Measurements from ENCODE around the gene LCOR.

Gene LCOR

DNA sequence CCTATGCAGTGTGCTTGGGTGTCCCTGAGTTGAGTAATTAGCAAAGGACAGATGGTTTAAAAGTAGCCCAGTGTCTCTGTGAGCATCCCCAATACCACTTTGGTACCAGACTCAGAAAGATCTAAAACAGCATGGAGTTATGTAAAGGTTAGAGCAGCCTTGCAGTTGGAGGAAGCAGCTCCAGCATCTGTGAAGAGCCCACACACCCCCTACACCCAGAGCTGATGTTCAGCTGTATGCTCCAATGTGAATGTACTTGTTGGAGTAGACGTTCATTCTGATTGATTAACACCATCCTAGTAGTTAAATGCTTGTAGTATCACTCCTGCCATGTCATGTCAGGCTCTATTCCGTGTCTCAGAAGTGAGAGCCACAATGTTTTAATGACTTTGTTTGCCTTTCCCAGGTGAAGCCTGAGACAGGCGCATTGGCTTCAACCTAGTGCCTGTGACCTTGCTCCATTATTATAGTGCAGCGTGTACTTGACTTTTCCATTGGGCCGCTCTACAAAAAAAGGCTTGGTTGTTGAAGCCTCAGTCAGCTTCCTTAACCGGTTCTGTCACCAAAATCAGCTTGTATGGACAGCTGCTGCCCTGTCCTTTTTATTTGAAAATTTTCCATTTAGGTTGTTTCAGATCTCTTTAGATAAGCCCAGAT lies 154.2 kb downstream of the LCOR start:
- no peaks in the 10 kb centered on the region for H3K27me3 ChIP-seq (ENCODE audit: insufficient read depth, low read depth)
- TF ChIP-seq CTCF (conservative IDR thresholded peaks at IDR 0.05; ENCODE audit: low read depth, low read length), result no peak
- H3K4me2 ChIP-seq, result no peak overlapping the region
- H2AFZ ChIP-seq (ENCODE audit: low read depth), result no peak overlapping the region
- H3K4me3 ChIP-seq (IDR thresholded peaks at IDR 0.05; ENCODE audit: insufficient read depth, low read depth, low read length), result no peak overlapping the region
- H3K27ac ChIP-seq, result no peak overlapping the region
- H3K4me1 ChIP-seq (ENCODE audit: low read depth, poor library complexity, severe bottlenecking), result peaks cover 5% of the 10 kb centered on the region
- no peaks in the 10 kb centered on the region for H3K36me3 ChIP-seq (ENCODE audit: insufficient read depth)
- no peak overlapping the region for H3K9ac ChIP-seq
- no peaks in the 10 kb centered on the region for H4K20me1 ChIP-seq (ENCODE audit: insufficient read depth)
- H3K79me2 ChIP-seq (ENCODE audit: insufficient read depth, low read depth), result no peaks in the 10 kb centered on the region

DNA sequence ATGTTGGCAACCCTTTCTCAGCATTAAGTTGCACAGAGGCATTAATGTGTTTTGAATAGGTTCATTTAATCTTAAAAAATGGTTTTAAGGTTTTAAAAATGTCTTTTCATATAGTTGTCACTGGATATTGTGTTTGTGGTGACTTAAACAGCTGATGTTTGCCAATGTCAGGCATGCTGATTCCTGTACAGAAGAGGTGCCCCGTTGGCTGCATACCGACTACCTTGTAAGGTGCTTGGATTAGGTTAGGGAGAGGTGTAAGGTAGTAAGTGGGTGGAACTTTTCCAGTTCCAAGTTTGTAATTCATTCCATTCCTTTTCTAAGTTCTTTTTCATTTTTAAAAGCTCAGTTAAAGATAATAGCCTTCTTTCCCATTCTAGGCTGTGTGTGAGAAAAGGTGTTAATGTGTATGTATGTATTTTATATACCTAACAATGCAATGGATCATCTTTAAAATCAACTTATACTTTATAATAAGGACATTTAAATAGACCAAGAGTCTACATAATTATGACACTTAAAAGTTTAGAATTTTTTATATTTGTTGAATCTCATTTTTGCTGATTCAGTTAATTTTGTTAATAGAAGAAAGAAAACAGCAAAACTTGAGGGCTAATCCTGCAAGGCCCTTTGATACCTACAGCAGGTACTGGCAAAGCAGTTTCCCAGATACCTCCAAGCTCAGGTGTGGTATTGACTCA lies 155.2 kb downstream of the LCOR start:
- no peaks in the 10 kb centered on the region for H4K20me1 ChIP-seq (ENCODE audit: insufficient read depth)
- H3K79me2 ChIP-seq (ENCODE audit: insufficient read depth, low read depth), result no peaks in the 10 kb centered on the region
- no peaks in the 10 kb centered on the region for H3K36me3 ChIP-seq (ENCODE audit: insufficient read depth)
- no peak overlapping the region for H3K27ac ChIP-seq
- H3K4me2 ChIP-seq, result no peak overlapping the region
- H3K27me3 ChIP-seq (ENCODE audit: insufficient read depth, low read depth), result no peaks in the 10 kb centered on the region
- TF ChIP-seq CTCF (conservative IDR thresholded peaks at IDR 0.05; ENCODE audit: low read depth, low read length), result no peak
- H3K4me3 ChIP-seq (IDR thresholded peaks at IDR 0.05; ENCODE audit: insufficient read depth, low read depth, low read length), result no peak overlapping the region
- no peak overlapping the region for H2AFZ ChIP-seq (ENCODE audit: low read depth)
- no peak overlapping the region for H3K9ac ChIP-seq
- peaks cover 15% of the 10 kb centered on the region for H3K4me1 ChIP-seq (ENCODE audit: low read depth, poor library complexity, severe bottlenecking)

- no peaks in the 10 kb centered on the region for H3K79me2 ChIP-seq (ENCODE audit: insufficient read depth, low read depth)
- peaks cover 20% of the 10 kb centered on the region for H3K4me1 ChIP-seq (ENCODE audit: low read depth, poor library complexity, severe bottlenecking)
- no peaks in the 10 kb centered on the region for H4K20me1 ChIP-seq (ENCODE audit: insufficient read depth)
- no peak overlapping the region for H3K4me2 ChIP-seq
- no peak overlapping the region for H2AFZ ChIP-seq (ENCODE audit: low read depth)
- TF ChIP-seq CTCF (conservative IDR thresholded peaks at IDR 0.05; ENCODE audit: low read depth, low read length), result no peak
- H3K27me3 ChIP-seq (ENCODE audit: insufficient read depth, low read depth), result no peaks in the 10 kb centered on the region
- no peak overlapping the region for H3K4me3 ChIP-seq (IDR thresholded peaks at IDR 0.05; ENCODE audit: insufficient read depth, low read depth, low read length)
- H3K27ac ChIP-seq, result no peak overlapping the region
- no peaks in the 10 kb centered on the region for H3K36me3 ChIP-seq (ENCODE audit: insufficient read depth)
- H3K9ac ChIP-seq, result no peak overlapping the region
These were observed 155.7 kb downstream of the LCOR start for GRCh38 chr10:96987842-96988175.

DNA sequence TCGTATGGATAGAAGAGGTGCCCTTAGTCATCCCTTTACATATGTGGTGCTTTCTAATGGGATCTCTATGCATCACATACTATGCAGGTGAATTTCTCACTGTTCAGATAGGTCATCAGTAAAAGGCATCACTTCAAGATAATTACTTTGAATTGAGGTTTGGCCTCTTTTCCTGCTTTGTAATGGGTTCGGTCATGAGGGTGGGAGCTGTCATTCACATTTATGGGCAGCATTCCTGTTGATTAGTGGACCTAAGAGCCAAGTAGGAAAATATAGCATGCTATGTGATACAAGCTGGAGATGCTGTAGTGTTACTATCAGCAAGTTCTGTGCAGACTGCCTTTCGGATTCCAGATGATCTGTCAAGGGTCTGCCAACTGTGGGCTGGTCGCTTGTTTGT lies 156.3 kb downstream of the LCOR start:
- H3K9ac ChIP-seq, result no peak overlapping the region
- TF ChIP-seq CTCF (conservative IDR thresholded peaks at IDR 0.05; ENCODE audit: low read depth, low read length), result no peak
- H3K4me3 ChIP-seq (IDR thresholded peaks at IDR 0.05; ENCODE audit: insufficient read depth, low read depth, low read length), result no peak overlapping the region
- no peak overlapping the region for H3K27ac ChIP-seq
- H3K36me3 ChIP-seq (ENCODE audit: insufficient read depth), result no peaks in the 10 kb centered on the region
- no peak overlapping the region for H2AFZ ChIP-seq (ENCODE audit: low read depth)
- peaks cover 26% of the 10 kb centered on the region for H3K4me1 ChIP-seq (ENCODE audit: low read depth, poor library complexity, severe bottlenecking)
- no peak overlapping the region for H3K4me2 ChIP-seq
- no peaks in the 10 kb centered on the region for H3K27me3 ChIP-seq (ENCODE audit: insufficient read depth, low read depth)
- no peaks in the 10 kb centered on the region for H3K79me2 ChIP-seq (ENCODE audit: insufficient read depth, low read depth)
- no peaks in the 10 kb centered on the region for H4K20me1 ChIP-seq (ENCODE audit: insufficient read depth)
